Head of caudate nucleus (tissue), 42 donors: ENCODE results near the gene CEP295NL.

Source experiments
- DNase-seq, 42 donors: peaks; one replicate each; pipeline versions ENCODE4 v3.0.0 to v3.0.0-alpha.2; 2020 to 2021; ENCODE audit warnings: mixed read lengths in 7 of 42
- intact Hi-C: fragments of 100-400 bp; cut with DNase I; formaldehyde crosslinking; loops from one replicate; pipeline ENCODE4 v1.15.0; 2022

CEP295NL gene

GRCh38 chr17:78854508-78854907, 48.5 kb downstream of the CEP295NL start:
- intact Hi-C loops: no loop called here
- no peak for DNase-seq

GRCh38 chr17:78853926-78854394, 49.0 kb downstream of the CEP295NL start:
- DNase-seq: no peak
- intact Hi-C loops: no loop called here

- DNase-seq: no peak
- intact Hi-C loops: no loop called here
These were observed 50.3 kb downstream of the CEP295NL start for GRCh38 chr17:78852709-78853121.

- intact Hi-C loops: no loop called here
- no peak for DNase-seq
These were observed 54.0 kb downstream of the CEP295NL start for GRCh38 chr17:78849026-78849425.

- intact Hi-C loops: no loop called here
- no peak for DNase-seq
These were observed 55.9 kb downstream of the CEP295NL start for GRCh38 chr17:78847052-78847451.

- intact Hi-C loops: no loop called here
- DNase-seq: peak in 36 of 42 donors; percentile 23 to 79 (median 54)
These were observed 58.5 kb downstream of the CEP295NL start for GRCh38 chr17:78844301-78845005.

- no peak for DNase-seq
- intact Hi-C loops: no loop called here
These were observed 60.0 kb downstream of the CEP295NL start for GRCh38 chr17:78842881-78843565.

- DNase-seq: peak; percentile 99 to 100 (median 100)
- intact Hi-C loops: no loop called here
These were observed 62.0 kb downstream of the CEP295NL start, which contains the start of gene USP36 for GRCh38 chr17:78840780-78841611. USP36 (minus strand) TSS chr17:78840814; CDS start chr17:78836363, 4,451 bp downstream.
